Liver (tissue), 9 donors: Measurements from ENCODE around the gene FAM163A. TPM values are rescaled to one million over a fixed set of nuclear protein-coding genes. Genes with fewer than 3 reads are reported as not detected.

Experiments
- DNase-seq: peaks from one replicate; pipeline ENCODE4 v3.0.0-alpha.2; 2017; ENCODE audit warnings: low spot score
- H3K27ac ChIP-seq, 2 donors: one replicate each; pipeline ENCODE4 v1.7.0; 2013; ENCODE audit warnings: inconsistent platforms in 2 of 2, low read length in 2 of 2, control low read depth in 1 of 2, low read depth in 1 of 2, mild to moderate bottlenecking in 1 of 2
- H3K27me3 ChIP-seq, 4 donors: one replicate each; pipeline versions ENCODE4 v1.6.1 to v1.7.0; 2013; ENCODE audit warnings: low read length in 3 of 4, inconsistent platforms in 1 of 4, mild to moderate bottlenecking in 1 of 4, moderate library complexity in 1 of 4; ENCODE audit not compliant: control insufficient read depth in 4 of 4, insufficient read depth in 4 of 4
- H3K36me3 ChIP-seq, 4 donors: one replicate each; pipeline versions ENCODE4 v1.6.1 to v1.7.0; 2013; ENCODE audit warnings: low read length in 3 of 4, mild to moderate bottlenecking in 3 of 4, low read depth in 1 of 4, moderate library complexity in 1 of 4; ENCODE audit not compliant: control insufficient read depth in 4 of 4, insufficient read depth in 3 of 4
- H3K4me1 ChIP-seq, 4 donors: one replicate each; pipeline versions ENCODE4 v1.6.1 to v1.7.0; 2013; ENCODE audit warnings: low read length in 3 of 4, mild to moderate bottlenecking in 3 of 4, moderate library complexity in 1 of 4; ENCODE audit not compliant: control insufficient read depth in 4 of 4, insufficient read depth in 4 of 4
- H3K4me3 ChIP-seq, 3 donors: one replicate each; pipeline versions ENCODE4 v1.6.1 to v1.7.0; 2013; ENCODE audit warnings: low read length in 3 of 3, control low read depth in 1 of 3, low read depth in 1 of 3, mild to moderate bottlenecking in 1 of 3
- H3K9ac ChIP-seq, 2 donors: one replicate each; pipeline ENCODE4 v1.7.0; 2013; ENCODE audit warnings: low read length in 2 of 2, mild to moderate bottlenecking in 2 of 2, moderate library complexity in 2 of 2, control low read depth in 1 of 2, low read depth in 1 of 2
- H3K9me3 ChIP-seq, 4 donors: one replicate each; pipeline versions ENCODE4 v1.6.1 to v1.7.0; 2013; ENCODE audit warnings: low read length in 3 of 4; ENCODE audit not compliant: control insufficient read depth in 4 of 4
- CTCF ChIP-seq: fragments of 150-350 bp; IDR thresholded peaks from 2 replicates; pipeline ENCODE4 v1.5.1; 2017; ENCODE audit warnings: improper control_type of control experiment, low read depth, low read length; ENCODE audit not compliant: missing input control
- EGR1 ChIP-seq, 2 donors: IDR thresholded peaks; 2 replicates each; pipeline ENCODE4 v1.6.1; 2016 to 2018; ENCODE audit warnings: antibody characterized with exemption in 2 of 2, low read depth in 2 of 2
- FOXA1 ChIP-seq: IDR thresholded peaks from 2 replicates; pipeline ENCODE4 v1.6.1; 2016; ENCODE audit warnings: antibody characterized with exemption
- FOXA2 ChIP-seq: IDR thresholded peaks from 2 replicates; pipeline ENCODE4 v1.6.1; 2016; ENCODE audit warnings: antibody characterized with exemption
- GABPA ChIP-seq, 2 donors: IDR thresholded peaks in 1 of 2; conservative IDR thresholded peaks in 1 of 2; 2 replicates each; pipeline ENCODE4 v1.6.1; 2016; ENCODE audit warnings: antibody characterized with exemption in 2 of 2, mild to moderate bottlenecking in 1 of 2, moderate library complexity in 1 of 2
- HNF4A ChIP-seq, 2 donors: conservative IDR thresholded peaks; 2 replicates each; pipeline ENCODE4 v1.6.1; 2016; ENCODE audit warnings: antibody characterized with exemption in 2 of 2, mild to moderate bottlenecking in 2 of 2
- HNF4G ChIP-seq: IDR thresholded peaks from 2 replicates; pipeline ENCODE4 v1.6.1; 2016; ENCODE audit warnings: antibody characterized with exemption
- JUND ChIP-seq, 2 donors: IDR thresholded peaks; 2 replicates each; pipeline ENCODE4 v1.6.1; 2016; ENCODE audit warnings: antibody characterized with exemption in 2 of 2
- MAX ChIP-seq: IDR thresholded peaks from 2 replicates; pipeline ENCODE4 v1.6.1; 2016; ENCODE audit warnings: antibody characterized with exemption
- RAD21 ChIP-seq, 2 donors: IDR thresholded peaks; 2 replicates each; pipeline ENCODE4 v1.6.1; 2016; ENCODE audit warnings: antibody characterized with exemption in 2 of 2, mild to moderate bottlenecking in 2 of 2
- RXRA ChIP-seq, 2 donors: IDR thresholded peaks; 2 replicates each; pipeline ENCODE4 v1.6.1; 2017 to 2018; ENCODE audit warnings: antibody characterized with exemption in 2 of 2, mild to moderate bottlenecking in 1 of 2
- SP1 ChIP-seq: IDR thresholded peaks from 2 replicates; pipeline ENCODE4 v1.6.1; 2018; ENCODE audit warnings: antibody characterized with exemption, mild to moderate bottlenecking
- YY1 ChIP-seq: IDR thresholded peaks from 2 replicates; pipeline ENCODE4 v1.6.1; 2016; ENCODE audit warnings: antibody characterized with exemption, mild to moderate bottlenecking
- ZBTB33 ChIP-seq: IDR thresholded peaks from 2 replicates; pipeline ENCODE4 v1.6.1; 2016; ENCODE audit warnings: antibody characterized with exemption
- WGBS: extraction: QIAGEN DNeasy Blood & Tissue Kit; methylation state at CpG from one replicate; pipeline ENCODE4 v1.1.7; 2013; 5-methylcytosine and 5-hydroxymethylcytosine counted together
- polyA plus RNA-seq, 2 donors: library from polyadenylated mRNA; stranded (reverse) in 1 of 2; unstranded in 1 of 2; fragments of 200-250 nt in 1 of 2; fragments of >200 nt in 1 of 2; fragmentation: Nextera tagmentation in 1 of 2; extraction: Ambion mirVana in 1 of 2; gene quantifications; one replicate each; pipeline versions ENCODE4 v1.2.1 to v1.2.3, GENCODE V29; 2013 to 2015
- total RNA-seq, 2 donors: library from RNA; depleted of rRNA; stranded (reverse); fragments of >200 nt; gene quantifications; one replicate each; pipeline ENCODE4 v1.2.3, GENCODE V29; 2014
- TF ChIP-seq, protein P1 (sequence below): IDR thresholded peaks from 2 replicates; pipeline ENCODE4 v1.6.1; 2016; ENCODE audit warnings: antibody characterized with exemption, mild to moderate bottlenecking
- donor health status: healthy.
- donor health status: healthy.
- donor health status: healthy.
- donor health status: healthy.
- donor health status: healthy.

Gene FAM163A
- total and polyA plus RNA-seq, 4 donors: 0.07 TPM; not detected in 3

DNA sequence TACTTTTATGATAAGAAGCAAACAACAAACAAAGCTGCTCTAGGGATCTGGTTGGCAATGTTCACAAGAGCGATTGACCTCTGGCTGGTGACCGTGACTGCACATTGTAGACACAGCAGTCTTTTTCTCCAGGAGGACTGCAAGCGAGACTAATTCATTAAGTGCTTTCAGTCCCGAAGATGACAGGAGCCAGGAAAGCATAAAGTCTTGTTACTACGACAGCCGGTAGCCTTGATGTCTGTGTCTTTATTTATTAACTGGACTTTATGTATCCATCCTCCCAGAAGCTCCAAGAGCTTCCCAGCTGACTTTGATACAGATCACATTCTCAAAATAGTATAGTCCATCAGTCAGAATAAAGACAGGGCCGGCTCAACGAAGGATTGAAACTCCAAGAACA lies 18.2 kb downstream of the FAM163A start:
- Histone ChIP-seq H3K27ac (no peak overlapping the region), H3K36me3 (no peaks in the 10 kb centered on the region), H3K4me3 (no peak overlapping the region), H3K9me3 (no peaks in the 10 kb centered on the region), H3K9ac (no peak overlapping the region), H3K27me3 (peaks cover 0 to 4% (median 0%) of the 10 kb centered on the region in 4 donors), H3K4me1 (no peaks in the 10 kb centered on the region)
- TF ChIP-seq CTCF: no peak
- no peak for TF ChIP-seq YY1
- TF ChIP-seq EGR1 (IDR thresholded peaks at IDR 0.05; ENCODE audit: low read depth in 2 of 2): no peak
- TF ChIP-seq JUND (IDR thresholded peaks at IDR 0.05): no peak
- TF ChIP-seq RAD21 (IDR thresholded peaks at IDR 0.05): no peak
- TF ChIP-seq HNF4A (conservative IDR thresholded peaks at IDR 0.05): no peak
- no peak for TF ChIP-seq GABPA (IDR thresholded peaks at IDR 0.05 in 1 of 2, conservative IDR thresholded peaks at IDR 0.05 in 1 of 2)
- no peak for TF ChIP-seq ZBTB33
- no peak for TF ChIP-seq FOXA2
- TF ChIP-seq HNF4G: no peak
- no peak for TF ChIP-seq FOXA1
- no peak for TF ChIP-seq MAX
- no peak for TF ChIP-seq RXRA (IDR thresholded peaks at IDR 0.05)
- WGBS: 66% methylated on average over 8 of the region's 8 CpGs
- DNase-seq: no peak

- H3K36me3 ChIP-seq: no peaks in the 10 kb centered on the region
- H3K4me3 ChIP-seq: no peak overlapping the region
- WGBS: 59% methylated on average over 6 of the region's 6 CpGs
- H3K9ac ChIP-seq: no peak overlapping the region
- H3K27ac ChIP-seq: no peak overlapping the region
- H3K4me1 ChIP-seq: no peaks in the 10 kb centered on the region
- no peaks in the 10 kb centered on the region for H3K9me3 ChIP-seq
- TF ChIP-seq, protein P1, sequence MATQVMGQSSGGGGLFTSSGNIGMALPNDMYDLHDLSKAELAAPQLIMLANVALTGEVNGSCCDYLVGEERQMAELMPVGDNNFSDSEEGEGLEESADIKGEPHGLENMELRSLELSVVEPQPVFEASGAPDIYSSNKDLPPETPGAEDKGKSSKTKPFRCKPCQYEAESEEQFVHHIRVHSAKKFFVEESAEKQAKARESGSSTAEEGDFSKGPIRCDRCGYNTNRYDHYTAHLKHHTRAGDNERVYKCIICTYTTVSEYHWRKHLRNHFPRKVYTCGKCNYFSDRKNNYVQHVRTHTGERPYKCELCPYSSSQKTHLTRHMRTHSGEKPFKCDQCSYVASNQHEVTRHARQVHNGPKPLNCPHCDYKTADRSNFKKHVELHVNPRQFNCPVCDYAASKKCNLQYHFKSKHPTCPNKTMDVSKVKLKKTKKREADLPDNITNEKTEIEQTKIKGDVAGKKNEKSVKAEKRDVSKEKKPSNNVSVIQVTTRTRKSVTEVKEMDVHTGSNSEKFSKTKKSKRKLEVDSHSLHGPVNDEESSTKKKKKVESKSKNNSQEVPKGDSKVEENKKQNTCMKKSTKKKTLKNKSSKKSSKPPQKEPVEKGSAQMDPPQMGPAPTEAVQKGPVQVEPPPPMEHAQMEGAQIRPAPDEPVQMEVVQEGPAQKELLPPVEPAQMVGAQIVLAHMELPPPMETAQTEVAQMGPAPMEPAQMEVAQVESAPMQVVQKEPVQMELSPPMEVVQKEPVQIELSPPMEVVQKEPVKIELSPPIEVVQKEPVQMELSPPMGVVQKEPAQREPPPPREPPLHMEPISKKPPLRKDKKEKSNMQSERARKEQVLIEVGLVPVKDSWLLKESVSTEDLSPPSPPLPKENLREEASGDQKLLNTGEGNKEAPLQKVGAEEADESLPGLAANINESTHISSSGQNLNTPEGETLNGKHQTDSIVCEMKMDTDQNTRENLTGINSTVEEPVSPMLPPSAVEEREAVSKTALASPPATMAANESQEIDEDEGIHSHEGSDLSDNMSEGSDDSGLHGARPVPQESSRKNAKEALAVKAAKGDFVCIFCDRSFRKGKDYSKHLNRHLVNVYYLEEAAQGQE: no peak
- no peak for TF ChIP-seq SP1
- no peak for DNase-seq
- H3K27me3 ChIP-seq: peaks cover 0 to 4% (median 0%) of the 10 kb centered on the region in 4 donors
These were observed 19.0 kb downstream of the FAM163A start for GRCh38 chr1:179761846-179762640.
